Naive B cell (primary cell): Measurements from ENCODE around the gene XYLB. TPM values are rescaled to one million over a fixed set of nuclear protein-coding genes. Genes with fewer than 3 reads are reported as not detected.
A peak's percentile ranks its signal among the peaks of the same experiment; 100 is the strongest.

Source experiments
- ATAC-seq, 2 donors: fragments of 150-1000 bp; cut with Tn5 transposase; 2 replicates each; pipeline ENCODE4 v1.10.0; 2021; ENCODE audit warnings: low read depth in 2 of 2, mild to moderate bottlenecking in 2 of 2, moderate library complexity in 2 of 2
- DNase-seq: peaks from one replicate; pipeline ENCODE4 v3.0.0; 2022
- H3K27ac Mint-ChIP-seq, 6 donors: one replicate each; pipeline ENCODE4 v1.8.0; 2020 to 2022; ENCODE audit warnings: mild to moderate bottlenecking in 6 of 6, mixed read lengths in 6 of 6, moderate library complexity in 5 of 6, inconsistent platforms in 2 of 6
- H3K27me3 Mint-ChIP-seq, 3 donors: one replicate each; pipeline ENCODE4 v1.8.0; 2021 to 2022; ENCODE audit warnings: mixed read lengths in 3 of 3, mild to moderate bottlenecking in 1 of 3
- H3K36me3 Mint-ChIP-seq, 2 donors: one replicate each; pipeline ENCODE4 v1.8.0; 2020 to 2022; ENCODE audit warnings: mixed read lengths in 2 of 2, inconsistent platforms in 1 of 2, mild to moderate bottlenecking in 1 of 2
- H3K4me1 Mint-ChIP-seq, 3 donors: one replicate each; pipeline ENCODE4 v1.8.0; 2020 to 2022; ENCODE audit warnings: mixed read lengths in 3 of 3, inconsistent platforms in 1 of 3, mild to moderate bottlenecking in 1 of 3, moderate library complexity in 1 of 3
- H3K4me3 Mint-ChIP-seq, 8 donors: one replicate each; pipeline ENCODE4 v1.8.0; 2020 to 2022; ENCODE audit warnings: mild to moderate bottlenecking in 8 of 8, mixed read lengths in 8 of 8, moderate library complexity in 8 of 8, inconsistent platforms in 2 of 8
- H3K9me3 Mint-ChIP-seq, 7 donors: one replicate each; pipeline ENCODE4 v1.8.0; 2020 to 2022; ENCODE audit warnings: mixed read lengths in 7 of 7, mild to moderate bottlenecking in 5 of 7, inconsistent platforms in 2 of 7, moderate library complexity in 1 of 7
- polyA plus RNA-seq, 6 donors: library from polyadenylated mRNA; unstranded; fragments of 300-500 nt; fragmentation: Illumina TruSeq; gene quantifications; one replicate each; pipeline ENCODE4 v1.2.3, GENCODE V29; 2021; ENCODE audit warnings: low read depth in 6 of 6

The XYLB gene
- polyA plus RNA-seq, 6 donors from 2014 or later = 0.09 to 0.12 TPM; not detected in 4

GRCh38 chr3:38375488-38376097 lies 29.0 kb downstream of the XYLB start:
- ATAC-seq = no peak
- Mint-ChIP-seq H3K36me3 (no peaks in the 10 kb centered on the region), H3K27ac (peak overlapping the region in 1 of 6 donors; percentile 18), H3K4me1 (no peaks in the 10 kb centered on the region), H3K9me3 (peaks cover 0 to 3% (median 0%) of the 10 kb centered on the region in 7 donors), H3K4me3 (no peak overlapping the region), H3K27me3 (no peaks in the 10 kb centered on the region)
- no peak for DNase-seq

GRCh38 chr3:38376098-38376816 lies 29.7 kb downstream of the XYLB start:
- Mint-ChIP-seq H3K36me3 (no peaks in the 10 kb centered on the region), H3K27ac (no peak overlapping the region), H3K9me3 (peaks cover 0 to 6% (median 2%) of the 10 kb centered on the region in 7 donors), H3K4me1 (no peaks in the 10 kb centered on the region), H3K4me3 (no peak overlapping the region), H3K27me3 (no peaks in the 10 kb centered on the region)
- DNase-seq (no peak), ATAC-seq (no peak)

DNA sequence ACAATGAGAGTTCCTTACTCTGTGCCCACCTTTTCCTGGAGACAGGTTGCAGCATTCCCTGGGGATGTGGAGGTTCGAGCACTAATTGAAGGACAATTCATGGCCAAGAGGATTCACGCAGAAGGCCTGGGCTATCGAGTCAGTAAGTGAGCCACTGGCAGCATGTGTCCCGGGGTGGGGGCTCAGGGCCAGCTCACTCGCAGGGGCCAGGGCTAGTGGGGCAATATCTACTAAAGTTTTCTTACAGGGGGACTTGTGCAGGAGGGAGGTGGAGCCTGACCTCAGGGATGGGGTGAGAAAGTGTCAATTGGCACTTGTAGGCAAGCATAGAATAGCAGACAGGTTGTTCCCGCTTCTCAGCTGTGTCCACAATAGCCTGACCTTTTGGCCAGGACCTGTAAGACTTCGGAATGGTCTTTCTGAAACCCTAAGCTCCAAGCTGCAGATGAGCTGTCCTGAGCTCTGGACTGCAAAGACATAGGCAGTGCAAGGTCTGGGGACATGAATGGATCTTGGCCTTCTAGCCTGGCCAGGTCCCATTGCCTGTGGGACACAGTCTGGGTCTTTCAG lies 32.7 kb downstream of the XYLB start:
- Mint-ChIP-seq H3K27me3 (no peaks in the 10 kb centered on the region), H3K36me3 (no peaks in the 10 kb centered on the region), H3K27ac (no peak overlapping the region), H3K4me3 (peak overlapping the region in 1 of 8 donors; percentile 41), H3K9me3 (peaks cover 0 to 19% (median 5%) of the 10 kb centered on the region in 7 donors), H3K4me1 (no peaks in the 10 kb centered on the region)
- ATAC-seq = no peak
- no peak for DNase-seq

GRCh38 chr3:38382506-38383080 lies 36.0 kb downstream of the XYLB start:
- Mint-ChIP-seq H3K27ac (no peak overlapping the region), H3K36me3 (peaks cover 0 to 8% of the 10 kb centered on the region in 2 donors), H3K27me3 (no peaks in the 10 kb centered on the region), H3K4me1 (no peaks in the 10 kb centered on the region), H3K4me3 (no peak overlapping the region), H3K9me3 (peaks cover 4 to 28% (median 11%) of the 10 kb centered on the region in 7 donors)
- no peak for ATAC-seq
- DNase-seq = no peak

GRCh38 chr3:38383156-38383875 lies 36.7 kb downstream of the XYLB start:
- Mint-ChIP-seq H3K9me3 (peaks cover 4 to 28% (median 13%) of the 10 kb centered on the region in 7 donors), H3K4me3 (no peak overlapping the region), H3K27me3 (no peaks in the 10 kb centered on the region), H3K4me1 (no peaks in the 10 kb centered on the region), H3K36me3 (peaks cover 0 to 8% of the 10 kb centered on the region in 2 donors), H3K27ac (no peak overlapping the region)
- DNase-seq (no peak), ATAC-seq (no peak)

- Mint-ChIP-seq H3K4me3 (no peak overlapping the region), H3K27ac (no peak overlapping the region), H3K36me3 (peaks cover 0 to 8% of the 10 kb centered on the region in 2 donors), H3K9me3 (peaks cover 3 to 16% (median 8%) of the 10 kb centered on the region in 7 donors), H3K27me3 (no peaks in the 10 kb centered on the region), H3K4me1 (no peaks in the 10 kb centered on the region)
- ATAC-seq = no peak
- DNase-seq = no peak
Measured at GRCh38 chr3:38386992-38387750, 40.6 kb downstream of the XYLB start.

GRCh38 chr3:38387862-38388261 lies 41.3 kb downstream of the XYLB start:
- Mint-ChIP-seq H3K4me1 (no peaks in the 10 kb centered on the region), H3K27ac (no peak overlapping the region), H3K9me3 (peaks cover 3 to 16% (median 7%) of the 10 kb centered on the region in 7 donors), H3K4me3 (no peak overlapping the region), H3K27me3 (no peaks in the 10 kb centered on the region), H3K36me3 (peaks cover 0 to 8% of the 10 kb centered on the region in 2 donors)
- ATAC-seq = no peak
- no peak for DNase-seq

- H3K4me1 Mint-ChIP-seq = no peaks in the 10 kb centered on the region
- H3K27me3 Mint-ChIP-seq = no peaks in the 10 kb centered on the region
- ATAC-seq (no peak), DNase-seq (no peak)
- no peak overlapping the region for H3K4me3 Mint-ChIP-seq
- H3K36me3 Mint-ChIP-seq = no peaks in the 10 kb centered on the region
- peaks cover 0 to 3% (median under 1%) of the 10 kb centered on the region in 7 donors for H3K9me3 Mint-ChIP-seq
- H3K27ac Mint-ChIP-seq = peak overlapping the region in 1 of 6 donors; percentile 61
Measured at GRCh38 chr3:38392604-38393163, 46.1 kb downstream of the XYLB start.

DNA sequence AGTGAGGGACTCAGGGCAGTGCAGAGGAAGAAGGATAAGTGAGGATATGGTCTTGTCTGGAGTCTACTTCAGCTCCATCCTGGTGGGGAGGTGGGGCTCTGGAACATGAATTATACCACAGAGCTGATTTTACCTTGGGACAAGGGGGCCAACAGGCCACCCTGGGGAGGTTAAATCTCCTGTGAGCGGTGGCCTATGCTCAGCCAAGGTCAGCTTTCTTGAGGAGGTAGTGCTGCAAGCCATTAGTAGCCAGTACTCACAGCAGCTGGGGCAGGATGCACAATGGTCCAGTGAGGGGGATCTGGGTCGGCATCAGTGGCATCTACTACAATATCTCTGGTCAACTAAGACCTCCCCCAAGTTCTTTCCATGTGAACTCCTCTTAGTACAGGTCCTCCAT lies 49.7 kb downstream of the XYLB start:
- ATAC-seq (no peak), DNase-seq (no peak)
- H3K4me3 Mint-ChIP-seq = no peak overlapping the region
- no peaks in the 10 kb centered on the region for H3K9me3 Mint-ChIP-seq
- H3K4me1 Mint-ChIP-seq = no peaks in the 10 kb centered on the region
- no peaks in the 10 kb centered on the region for H3K27me3 Mint-ChIP-seq
- no peaks in the 10 kb centered on the region for H3K36me3 Mint-ChIP-seq
- no peak overlapping the region for H3K27ac Mint-ChIP-seq

DNA sequence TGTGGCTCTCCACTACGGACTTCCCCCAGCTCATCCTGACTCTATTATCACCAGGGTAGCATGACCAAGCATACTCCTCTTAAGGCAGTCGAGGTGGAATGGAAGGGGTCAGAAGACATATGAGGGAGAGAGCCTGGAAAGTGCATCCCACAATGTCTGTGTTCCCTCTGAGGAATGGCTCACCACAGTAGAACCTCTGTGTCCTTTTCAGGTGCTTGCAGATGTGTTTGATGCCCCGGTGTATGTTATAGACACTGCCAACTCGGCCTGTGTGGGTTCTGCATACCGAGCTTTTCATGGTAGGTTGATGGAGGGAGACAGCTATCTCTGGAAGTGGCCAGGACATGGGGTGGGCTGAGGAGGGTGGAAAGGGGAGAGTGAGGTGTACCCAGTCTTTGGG lies 50.3 kb downstream of the XYLB start:
- Mint-ChIP-seq H3K9me3 (no peaks in the 10 kb centered on the region), H3K4me1 (no peaks in the 10 kb centered on the region), H3K27ac (no peak overlapping the region), H3K27me3 (no peaks in the 10 kb centered on the region), H3K36me3 (no peaks in the 10 kb centered on the region), H3K4me3 (no peak overlapping the region)
- no peak for ATAC-seq
- no peak for DNase-seq

GRCh38 chr3:38397320-38397719 lies 50.7 kb downstream of the XYLB start:
- ATAC-seq (no peak), DNase-seq (no peak)
- no peaks in the 10 kb centered on the region for H3K9me3 Mint-ChIP-seq
- no peaks in the 10 kb centered on the region for H3K36me3 Mint-ChIP-seq
- no peaks in the 10 kb centered on the region for H3K4me1 Mint-ChIP-seq
- H3K27ac Mint-ChIP-seq = no peak overlapping the region
- no peaks in the 10 kb centered on the region for H3K27me3 Mint-ChIP-seq
- no peak overlapping the region for H3K4me3 Mint-ChIP-seq

- Mint-ChIP-seq H3K4me1 (no peaks in the 10 kb centered on the region), H3K9me3 (peaks cover 0 to 6% (median 2%) of the 10 kb centered on the region in 7 donors), H3K27ac (no peak overlapping the region), H3K4me3 (no peak overlapping the region), H3K27me3 (no peaks in the 10 kb centered on the region), H3K36me3 (peaks cover 5 to 8% of the 10 kb centered on the region in 2 donors)
- ATAC-seq = no peak
- no peak for DNase-seq
Measured at GRCh38 chr3:38401246-38401962, 54.8 kb downstream of the XYLB start.
